Parathyroid adenoma (tissue), 2 donors: ENCODE data around the gene RASA3.

Experiments
- H2AFZ ChIP-seq: fragments of 300-600 bp; sonication (generic); one replicate; pipeline ENCODE4 v1.7.0; 2017; ENCODE audit warnings: antibody characterized with exemption, mild to moderate bottlenecking
- H3K27ac ChIP-seq: fragments of 300-600 bp; sonication (generic); one replicate; pipeline ENCODE4 v1.7.0; 2017
- H3K27me3 ChIP-seq: fragments of 300-600 bp; sonication (generic); one replicate; pipeline ENCODE4 v1.7.0; 2017; ENCODE audit warnings: low read length; ENCODE audit not compliant: control insufficient read depth, insufficient read depth
- H3K36me3 ChIP-seq: fragments of 300-600 bp; sonication (generic); one replicate; pipeline ENCODE4 v1.7.0; 2017; ENCODE audit warnings: low read length; ENCODE audit not compliant: control insufficient read depth, insufficient read depth
- H3K4me1 ChIP-seq: fragments of 300-600 bp; sonication (generic); one replicate; pipeline ENCODE4 v1.7.0; 2017; ENCODE audit warnings: control low read depth
- H3K4me2 ChIP-seq: fragments of 300-600 bp; sonication (generic); one replicate; pipeline ENCODE4 v1.7.0; 2017; ENCODE audit warnings: low read length
- H3K4me3 ChIP-seq: fragments of 300-600 bp; sonication (generic); one replicate; pipeline ENCODE4 v1.7.0; 2017; ENCODE audit warnings: low read depth, low read length
- H3K79me2 ChIP-seq: fragments of 300-600 bp; sonication (generic); one replicate; pipeline ENCODE4 v1.7.0; 2017; ENCODE audit warnings: control low read depth
- H3K9ac ChIP-seq: fragments of 300-600 bp; sonication (generic); one replicate; pipeline ENCODE4 v1.7.0; 2017; ENCODE audit warnings: mild to moderate bottlenecking
- H3K9me3 ChIP-seq: fragments of 300-600 bp; sonication (generic); one replicate; pipeline ENCODE4 v1.7.0; 2017; ENCODE audit warnings: low read length; ENCODE audit not compliant: control insufficient read depth
- TF ChIP-seq, protein P1 (sequence below): fragments of 300-600 bp; sonication (generic); IDR thresholded peaks from one replicate; pipeline ENCODE4 v1.7.0; 2017; ENCODE audit warnings: antibody characterized with exemption, mild to moderate bottlenecking
- donor health status: primary hyperparathyroidism.

The RASA3 gene

DNA sequence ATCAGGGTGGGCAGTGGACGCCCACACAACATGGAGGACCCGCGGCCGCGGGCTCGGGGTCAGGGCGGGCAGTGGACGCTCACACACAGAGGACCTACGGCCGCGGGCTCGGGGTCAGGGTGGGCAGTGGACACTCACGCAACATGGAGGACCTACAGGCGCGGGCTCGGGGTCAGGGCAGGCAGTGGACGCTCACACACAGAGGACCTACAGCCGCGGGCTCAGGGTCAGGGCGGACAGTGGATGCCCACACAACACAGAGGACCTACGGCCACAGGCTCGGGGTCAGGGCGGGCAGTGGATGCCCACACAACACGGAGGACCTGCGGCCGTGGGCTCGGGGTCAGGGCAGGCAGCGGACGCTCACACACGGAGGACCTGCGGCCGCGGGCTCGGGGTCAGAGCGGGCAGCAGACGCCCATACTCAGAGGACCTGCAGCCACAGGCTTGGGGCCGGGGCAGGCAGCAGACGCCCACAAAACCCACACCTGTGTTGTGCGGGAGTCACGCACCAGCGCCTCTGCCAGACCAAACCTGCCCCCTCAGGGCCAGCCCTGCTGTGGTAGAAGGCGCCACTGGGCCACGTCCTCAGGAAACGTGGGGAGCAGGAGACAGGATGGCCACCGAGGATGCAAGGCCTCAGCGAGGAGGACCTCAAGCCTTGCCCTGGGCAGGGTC is 131.0 kb downstream of the RASA3 start:
- Histone ChIP-seq H3K4me2 (no peak overlapping the region), H3K27me3 (no peaks in the 10 kb centered on the region), H3K9ac (no peak overlapping the region), H3K9me3 (no peaks in the 10 kb centered on the region), H3K27ac (no peak overlapping the region), H2AFZ (no peak overlapping the region), H3K36me3 (no peaks in the 10 kb centered on the region), H3K4me3 (no peak overlapping the region), H3K79me2 (no peaks in the 10 kb centered on the region), H3K4me1 (no peaks in the 10 kb centered on the region)
- TF ChIP-seq, protein P1, sequence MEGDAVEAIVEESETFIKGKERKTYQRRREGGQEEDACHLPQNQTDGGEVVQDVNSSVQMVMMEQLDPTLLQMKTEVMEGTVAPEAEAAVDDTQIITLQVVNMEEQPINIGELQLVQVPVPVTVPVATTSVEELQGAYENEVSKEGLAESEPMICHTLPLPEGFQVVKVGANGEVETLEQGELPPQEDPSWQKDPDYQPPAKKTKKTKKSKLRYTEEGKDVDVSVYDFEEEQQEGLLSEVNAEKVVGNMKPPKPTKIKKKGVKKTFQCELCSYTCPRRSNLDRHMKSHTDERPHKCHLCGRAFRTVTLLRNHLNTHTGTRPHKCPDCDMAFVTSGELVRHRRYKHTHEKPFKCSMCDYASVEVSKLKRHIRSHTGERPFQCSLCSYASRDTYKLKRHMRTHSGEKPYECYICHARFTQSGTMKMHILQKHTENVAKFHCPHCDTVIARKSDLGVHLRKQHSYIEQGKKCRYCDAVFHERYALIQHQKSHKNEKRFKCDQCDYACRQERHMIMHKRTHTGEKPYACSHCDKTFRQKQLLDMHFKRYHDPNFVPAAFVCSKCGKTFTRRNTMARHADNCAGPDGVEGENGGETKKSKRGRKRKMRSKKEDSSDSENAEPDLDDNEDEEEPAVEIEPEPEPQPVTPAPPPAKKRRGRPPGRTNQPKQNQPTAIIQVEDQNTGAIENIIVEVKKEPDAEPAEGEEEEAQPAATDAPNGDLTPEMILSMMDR: no peak

DNA sequence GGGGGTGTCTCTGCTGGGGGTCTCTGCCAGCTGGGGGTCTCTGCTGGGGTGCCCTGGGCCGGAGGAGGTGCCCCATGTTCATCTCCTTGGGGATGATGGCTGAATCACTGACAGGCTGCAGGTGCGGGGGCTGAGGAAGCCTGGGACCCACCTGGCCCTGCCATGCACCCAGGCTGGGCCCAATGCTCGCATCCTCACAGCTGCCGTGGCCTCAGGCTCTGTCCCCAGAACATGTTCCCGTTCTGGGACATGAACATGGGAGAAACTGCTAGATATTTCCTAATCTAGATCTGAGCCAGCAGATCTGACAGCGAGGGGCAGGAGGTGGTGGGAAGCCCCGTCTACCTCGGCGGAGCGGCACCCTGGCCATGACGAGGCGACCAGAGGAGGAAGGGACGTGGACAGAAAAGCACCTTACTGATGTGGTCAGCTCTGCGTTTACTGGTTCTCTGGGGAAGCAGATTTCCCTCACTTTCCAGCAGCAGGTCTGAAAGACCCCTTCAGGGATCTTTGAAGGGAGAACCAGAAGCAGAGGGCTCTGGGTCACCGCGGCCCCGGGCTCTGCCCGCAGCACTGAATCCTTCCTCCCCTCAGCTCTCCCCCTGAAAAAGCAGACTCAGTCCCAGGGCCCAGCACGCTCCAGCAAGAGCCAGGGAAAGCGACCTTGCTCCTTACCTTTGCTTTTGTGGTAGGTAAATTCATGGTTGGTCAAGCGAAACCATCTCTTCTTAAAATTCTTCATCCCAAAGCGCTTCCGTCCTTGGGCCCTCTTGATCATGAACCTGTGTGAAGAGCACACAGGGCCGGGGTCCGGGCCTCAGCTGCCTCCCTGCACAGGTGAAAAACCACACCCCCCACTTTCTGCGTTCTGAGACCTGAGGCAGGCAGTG is 132.0 kb downstream of the RASA3 start:
- TF ChIP-seq, protein P1: no peak
- no peaks in the 10 kb centered on the region for H3K4me1 ChIP-seq
- no peak overlapping the region for H3K27ac ChIP-seq
- H3K4me2 ChIP-seq: no peak overlapping the region
- H3K4me3 ChIP-seq: no peak overlapping the region
- no peaks in the 10 kb centered on the region for H3K36me3 ChIP-seq
- H3K9ac ChIP-seq: no peak overlapping the region
- H3K27me3 ChIP-seq: no peaks in the 10 kb centered on the region
- H3K79me2 ChIP-seq: no peaks in the 10 kb centered on the region
- H2AFZ ChIP-seq: no peak overlapping the region
- H3K9me3 ChIP-seq: no peaks in the 10 kb centered on the region

DNA sequence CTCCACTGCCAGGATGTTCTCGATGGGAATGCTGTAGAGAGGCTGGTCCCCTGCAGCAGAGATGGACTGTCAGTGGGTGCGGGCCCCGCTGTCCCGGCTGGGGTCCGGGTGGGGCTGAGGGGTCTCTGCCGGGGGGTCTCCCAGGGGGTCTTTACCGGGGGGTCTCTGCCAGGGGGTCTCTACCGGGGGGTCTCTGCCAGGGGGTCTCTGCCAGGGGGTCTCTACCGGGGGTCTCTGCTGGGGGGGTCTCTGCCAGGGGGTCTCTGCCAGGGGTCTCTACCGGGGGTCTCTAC is 132.9 kb downstream of the RASA3 start:
- H3K27ac ChIP-seq: no peak overlapping the region
- H3K9me3 ChIP-seq: no peaks in the 10 kb centered on the region
- TF ChIP-seq, protein P1: no peak

DNA sequence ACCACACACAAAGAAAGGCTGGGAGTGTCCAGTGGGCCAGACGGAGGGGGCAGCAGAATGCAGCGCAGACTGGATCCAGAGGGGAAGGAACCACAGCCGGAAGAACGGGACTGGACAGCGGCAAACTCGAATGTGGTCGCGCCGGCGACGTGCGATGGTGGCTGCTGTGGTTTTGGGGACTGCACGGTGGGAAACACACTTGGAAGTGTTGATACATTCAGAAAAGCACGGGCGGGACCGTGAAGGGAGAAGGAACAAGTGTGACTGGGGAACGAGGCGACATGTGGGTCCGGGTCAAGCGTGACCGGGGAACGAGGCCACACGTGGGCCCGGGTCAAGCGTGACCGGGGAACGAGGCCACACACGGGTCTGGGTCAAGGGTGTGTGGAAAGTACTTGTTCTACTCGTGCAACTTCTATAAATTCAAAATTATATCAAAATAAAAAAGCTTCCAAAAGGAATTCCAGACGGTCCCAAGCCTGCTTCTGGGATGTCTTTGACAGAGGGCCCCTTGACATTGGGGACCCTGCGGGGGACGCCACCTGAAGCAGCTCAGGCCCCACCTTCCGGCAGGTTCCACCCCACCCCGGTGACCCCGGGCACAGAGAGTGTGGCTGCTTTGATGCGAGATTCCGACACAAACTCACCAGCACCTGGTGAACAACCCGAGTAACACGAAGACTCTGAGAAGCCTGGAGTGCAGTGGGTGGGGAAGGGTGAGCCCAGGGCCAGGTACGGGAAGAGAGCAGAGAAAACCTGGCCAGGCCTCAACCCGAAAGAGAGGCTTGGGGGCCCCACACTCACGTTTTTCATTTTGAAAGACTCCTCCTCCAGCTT is 133.4 kb downstream of the RASA3 start:
- no peak overlapping the region for H3K9ac ChIP-seq
- H3K4me2 ChIP-seq: no peak overlapping the region
- H3K4me3 ChIP-seq: no peak overlapping the region
- H3K27ac ChIP-seq: no peak overlapping the region
- no peaks in the 10 kb centered on the region for H3K36me3 ChIP-seq
- no peaks in the 10 kb centered on the region for H3K79me2 ChIP-seq
- H3K4me1 ChIP-seq: no peaks in the 10 kb centered on the region
- no peaks in the 10 kb centered on the region for H3K9me3 ChIP-seq
- H2AFZ ChIP-seq: no peak overlapping the region
- TF ChIP-seq, protein P1: no peak
- H3K27me3 ChIP-seq: no peaks in the 10 kb centered on the region

More for the DNA sequence above, 132.9 kb downstream of the RASA3 start:
- H2AFZ ChIP-seq: no peak overlapping the region
- H3K4me3 ChIP-seq: no peak overlapping the region
- no peak overlapping the region for H3K4me2 ChIP-seq
- no peaks in the 10 kb centered on the region for H3K4me1 ChIP-seq
- no peaks in the 10 kb centered on the region for H3K79me2 ChIP-seq
- H3K9ac ChIP-seq: no peak overlapping the region
- no peaks in the 10 kb centered on the region for H3K27me3 ChIP-seq
- H3K36me3 ChIP-seq: no peaks in the 10 kb centered on the region
